C4-2B (cell line): Measurements from ENCODE around the gene ARMH1.

Experiments
- ZFX ChIP-seq: fragments of 450-650 bp; IDR thresholded peaks from 2 replicates; pipeline ENCODE4 v1.6.1; 2017
- TF ChIP-seq, protein P1 (sequence below): fragments of 450-650 bp; conservative IDR thresholded peaks from 2 replicates; pipeline ENCODE4 v1.5.1; 2017; ENCODE audit warnings: mild to moderate bottlenecking

DNA sequence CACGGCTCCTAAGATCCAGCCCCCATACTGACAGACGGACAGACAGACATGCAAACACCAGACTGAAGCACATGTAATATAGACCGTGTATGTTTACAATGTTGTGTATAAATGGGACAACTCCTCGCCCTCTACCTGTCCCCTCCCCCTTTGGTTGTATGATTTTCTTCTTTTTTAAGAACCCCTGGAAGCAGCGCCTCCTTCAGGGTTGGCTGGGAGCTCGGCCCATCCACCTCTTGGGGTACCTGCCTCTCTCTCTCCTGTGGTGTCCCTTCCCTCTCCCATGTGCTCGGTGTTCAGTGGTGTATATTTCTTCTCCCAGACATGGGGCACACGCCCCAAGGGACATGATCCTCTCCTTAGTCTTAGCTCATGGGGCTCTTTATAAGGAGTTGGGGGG lies 23.4 kb upstream of the ARMH1 start:
- TF ChIP-seq, protein P1, sequence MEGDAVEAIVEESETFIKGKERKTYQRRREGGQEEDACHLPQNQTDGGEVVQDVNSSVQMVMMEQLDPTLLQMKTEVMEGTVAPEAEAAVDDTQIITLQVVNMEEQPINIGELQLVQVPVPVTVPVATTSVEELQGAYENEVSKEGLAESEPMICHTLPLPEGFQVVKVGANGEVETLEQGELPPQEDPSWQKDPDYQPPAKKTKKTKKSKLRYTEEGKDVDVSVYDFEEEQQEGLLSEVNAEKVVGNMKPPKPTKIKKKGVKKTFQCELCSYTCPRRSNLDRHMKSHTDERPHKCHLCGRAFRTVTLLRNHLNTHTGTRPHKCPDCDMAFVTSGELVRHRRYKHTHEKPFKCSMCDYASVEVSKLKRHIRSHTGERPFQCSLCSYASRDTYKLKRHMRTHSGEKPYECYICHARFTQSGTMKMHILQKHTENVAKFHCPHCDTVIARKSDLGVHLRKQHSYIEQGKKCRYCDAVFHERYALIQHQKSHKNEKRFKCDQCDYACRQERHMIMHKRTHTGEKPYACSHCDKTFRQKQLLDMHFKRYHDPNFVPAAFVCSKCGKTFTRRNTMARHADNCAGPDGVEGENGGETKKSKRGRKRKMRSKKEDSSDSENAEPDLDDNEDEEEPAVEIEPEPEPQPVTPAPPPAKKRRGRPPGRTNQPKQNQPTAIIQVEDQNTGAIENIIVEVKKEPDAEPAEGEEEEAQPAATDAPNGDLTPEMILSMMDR: no peak
- no peak for TF ChIP-seq ZFX
